Epithelial cell of esophagus (primary cell): ENCODE measurements around the gene MAP1S.
A peak's percentile ranks its signal among the peaks of the same experiment; 100 is the strongest.

ENCODE experiments used
- DNase-seq: peaks from one replicate; pipeline ENCODE4 v3.0.0; 2010; ENCODE audit warnings: low read depth
- H3K4me3 ChIP-seq: 2 replicates; pipeline ENCODE4 v1.5.1; 2011; ENCODE audit warnings: mild to moderate bottlenecking, low read length, control low read depth
- TF ChIP-seq, protein P1 (sequence below): IDR thresholded peaks from 2 replicates; pipeline ENCODE4 v1.5.1; 2011; ENCODE audit warnings: low read depth, mild to moderate bottlenecking, low read length, control low read depth, inconsistent platforms; ENCODE audit not compliant: insufficient read depth; ENCODE audit errors: missing control alignments

MAP1S gene

DNA sequence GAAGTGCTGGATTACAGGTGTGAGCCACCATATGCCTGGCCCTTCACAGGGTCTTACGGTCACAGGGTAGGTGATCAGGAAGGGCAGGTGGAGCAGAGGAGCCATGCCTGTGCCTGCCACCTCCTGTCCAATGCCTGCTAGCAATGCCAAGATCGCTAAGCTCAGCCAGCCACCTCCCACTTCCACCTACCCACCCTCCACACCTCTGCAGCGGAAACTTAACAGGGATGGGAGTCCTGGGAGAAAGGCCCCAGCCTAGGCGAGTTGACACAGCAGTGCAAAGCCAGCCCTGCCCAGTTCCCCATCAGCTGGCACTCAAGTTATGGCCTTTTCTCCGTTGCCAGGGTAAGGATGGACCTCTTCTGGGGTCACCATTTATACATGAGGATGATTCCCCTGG, 16.1 kb downstream of the MAP1S start:
- H3K4me3 ChIP-seq = no peak overlapping the region
- TF ChIP-seq, protein P1, sequence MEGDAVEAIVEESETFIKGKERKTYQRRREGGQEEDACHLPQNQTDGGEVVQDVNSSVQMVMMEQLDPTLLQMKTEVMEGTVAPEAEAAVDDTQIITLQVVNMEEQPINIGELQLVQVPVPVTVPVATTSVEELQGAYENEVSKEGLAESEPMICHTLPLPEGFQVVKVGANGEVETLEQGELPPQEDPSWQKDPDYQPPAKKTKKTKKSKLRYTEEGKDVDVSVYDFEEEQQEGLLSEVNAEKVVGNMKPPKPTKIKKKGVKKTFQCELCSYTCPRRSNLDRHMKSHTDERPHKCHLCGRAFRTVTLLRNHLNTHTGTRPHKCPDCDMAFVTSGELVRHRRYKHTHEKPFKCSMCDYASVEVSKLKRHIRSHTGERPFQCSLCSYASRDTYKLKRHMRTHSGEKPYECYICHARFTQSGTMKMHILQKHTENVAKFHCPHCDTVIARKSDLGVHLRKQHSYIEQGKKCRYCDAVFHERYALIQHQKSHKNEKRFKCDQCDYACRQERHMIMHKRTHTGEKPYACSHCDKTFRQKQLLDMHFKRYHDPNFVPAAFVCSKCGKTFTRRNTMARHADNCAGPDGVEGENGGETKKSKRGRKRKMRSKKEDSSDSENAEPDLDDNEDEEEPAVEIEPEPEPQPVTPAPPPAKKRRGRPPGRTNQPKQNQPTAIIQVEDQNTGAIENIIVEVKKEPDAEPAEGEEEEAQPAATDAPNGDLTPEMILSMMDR = no peak
- no peak for DNase-seq

DNA sequence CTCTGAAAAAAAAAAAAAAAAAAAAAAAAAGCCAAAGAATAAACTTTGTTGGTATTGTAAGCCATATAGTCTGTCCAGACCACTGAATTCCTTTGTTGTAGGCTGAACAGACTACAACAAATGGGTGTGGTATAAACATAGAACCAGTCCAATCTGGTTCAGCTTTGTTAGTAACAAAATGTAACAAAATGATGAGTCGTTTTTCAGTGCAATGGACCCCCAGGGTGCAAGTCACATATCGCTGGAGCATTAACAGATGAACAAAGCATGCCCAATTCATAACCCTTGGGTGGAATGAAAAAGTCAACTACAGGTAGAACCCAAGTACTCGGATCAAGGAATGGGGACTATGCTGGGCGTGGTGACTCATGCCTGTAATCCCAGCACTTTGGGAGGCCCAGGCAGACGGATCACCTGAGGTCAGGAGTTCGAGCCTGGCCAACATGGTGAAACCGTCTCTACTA, 18.4 kb downstream of the MAP1S start:
- H3K4me3 ChIP-seq = no peak overlapping the region
- DNase-seq = no peak
- TF ChIP-seq, protein P1 = no peak

DNA sequence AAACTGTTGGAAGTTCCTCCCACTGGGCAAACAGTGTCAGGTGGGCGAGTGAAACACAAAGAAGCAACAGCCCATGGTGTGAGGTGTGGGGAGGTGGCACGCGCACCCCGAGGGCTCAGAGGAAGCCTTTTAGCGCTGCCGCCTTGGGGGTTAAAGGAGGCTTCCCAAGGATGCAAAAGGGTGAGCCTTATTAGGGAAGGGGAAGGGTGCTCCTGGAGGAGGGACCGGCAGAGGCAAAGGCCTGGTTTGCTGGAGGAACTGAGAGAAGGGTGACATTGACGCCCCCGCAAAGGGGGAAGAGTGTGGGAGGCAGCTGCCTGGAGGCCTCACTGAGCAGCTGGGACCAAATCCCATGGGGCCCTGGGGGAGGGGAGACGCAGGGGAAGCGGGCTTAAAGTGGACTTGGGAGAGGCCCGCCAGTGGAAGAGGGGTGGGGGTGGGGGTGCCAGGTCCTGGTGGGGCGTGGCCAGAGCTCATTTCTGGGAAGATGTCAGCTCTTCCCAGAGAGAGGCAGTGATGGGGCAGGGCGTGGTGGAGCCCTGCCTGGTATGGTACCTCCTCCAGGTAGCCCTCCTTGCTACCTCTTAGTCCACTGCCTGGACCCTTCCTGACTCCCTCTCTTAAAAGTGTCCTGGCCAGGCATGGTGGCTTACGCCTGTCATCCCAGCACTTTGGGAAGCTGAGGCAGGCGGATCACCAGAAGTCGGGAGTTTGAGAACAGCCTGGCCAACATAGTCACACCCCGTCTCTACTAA, 20.0 kb downstream of the MAP1S start:
- TF ChIP-seq, protein P1 = no peak
- H3K4me3 ChIP-seq = no peak overlapping the region
- DNase-seq = no peak

DNA sequence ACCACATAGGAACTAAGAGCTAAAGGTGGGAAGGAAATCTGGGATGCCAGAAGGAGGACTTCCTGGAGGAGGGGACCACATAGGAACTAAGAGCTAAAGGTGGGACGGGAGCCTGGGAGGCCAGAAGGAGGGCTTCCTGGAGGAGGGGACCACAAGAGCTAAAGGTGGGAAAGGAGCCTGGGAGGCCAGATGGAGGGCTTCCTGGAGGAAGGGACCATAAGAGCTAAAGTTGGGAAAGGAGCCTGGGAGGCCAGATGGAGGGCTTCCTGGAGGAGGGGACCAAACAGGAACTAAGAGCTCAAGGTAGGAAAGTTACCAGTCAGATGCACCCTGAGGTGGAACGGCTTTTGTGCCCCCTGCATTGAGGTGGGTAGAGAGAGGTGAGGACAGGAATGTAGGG, 22.2 kb downstream of the MAP1S start:
- H3K4me3 ChIP-seq = no peak overlapping the region
- DNase-seq = no peak
- TF ChIP-seq, protein P1 = no peak

DNA sequence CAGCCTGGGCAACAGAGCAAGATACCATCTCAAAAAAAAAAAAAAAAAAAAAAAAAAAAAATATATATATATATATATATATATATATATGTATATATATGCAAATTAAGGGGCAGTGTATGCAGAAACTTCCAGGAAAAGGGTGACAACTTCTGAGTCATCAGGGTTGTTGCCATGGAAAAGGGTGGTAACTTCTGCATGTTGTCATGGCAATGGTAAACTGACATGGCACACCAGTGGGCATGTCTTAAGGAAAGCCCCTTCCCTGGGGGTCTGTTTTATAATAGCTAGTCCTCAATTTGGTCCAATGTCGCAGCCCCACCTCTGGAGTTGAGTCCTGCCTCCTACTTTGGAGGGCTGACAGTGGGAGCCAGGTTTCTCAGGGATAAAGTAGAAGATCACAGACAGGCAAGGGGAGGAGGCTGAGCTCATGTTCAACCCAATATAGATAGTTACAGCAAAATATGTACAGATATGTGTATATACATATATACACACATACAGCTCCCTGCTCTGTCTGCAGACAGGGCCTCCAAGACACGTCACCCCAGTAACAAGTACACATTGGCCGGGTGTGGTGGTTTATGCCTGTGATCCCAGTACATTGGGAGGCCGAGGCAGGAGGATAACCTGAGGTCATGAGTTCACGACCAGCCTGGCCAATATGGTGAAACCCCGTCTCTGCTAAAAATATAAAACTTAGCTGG, 24.7 kb downstream of the MAP1S start:
- TF ChIP-seq, protein P1 = no peak
- DNase-seq = peak; percentile 26
- no peak overlapping the region for H3K4me3 ChIP-seq

DNA sequence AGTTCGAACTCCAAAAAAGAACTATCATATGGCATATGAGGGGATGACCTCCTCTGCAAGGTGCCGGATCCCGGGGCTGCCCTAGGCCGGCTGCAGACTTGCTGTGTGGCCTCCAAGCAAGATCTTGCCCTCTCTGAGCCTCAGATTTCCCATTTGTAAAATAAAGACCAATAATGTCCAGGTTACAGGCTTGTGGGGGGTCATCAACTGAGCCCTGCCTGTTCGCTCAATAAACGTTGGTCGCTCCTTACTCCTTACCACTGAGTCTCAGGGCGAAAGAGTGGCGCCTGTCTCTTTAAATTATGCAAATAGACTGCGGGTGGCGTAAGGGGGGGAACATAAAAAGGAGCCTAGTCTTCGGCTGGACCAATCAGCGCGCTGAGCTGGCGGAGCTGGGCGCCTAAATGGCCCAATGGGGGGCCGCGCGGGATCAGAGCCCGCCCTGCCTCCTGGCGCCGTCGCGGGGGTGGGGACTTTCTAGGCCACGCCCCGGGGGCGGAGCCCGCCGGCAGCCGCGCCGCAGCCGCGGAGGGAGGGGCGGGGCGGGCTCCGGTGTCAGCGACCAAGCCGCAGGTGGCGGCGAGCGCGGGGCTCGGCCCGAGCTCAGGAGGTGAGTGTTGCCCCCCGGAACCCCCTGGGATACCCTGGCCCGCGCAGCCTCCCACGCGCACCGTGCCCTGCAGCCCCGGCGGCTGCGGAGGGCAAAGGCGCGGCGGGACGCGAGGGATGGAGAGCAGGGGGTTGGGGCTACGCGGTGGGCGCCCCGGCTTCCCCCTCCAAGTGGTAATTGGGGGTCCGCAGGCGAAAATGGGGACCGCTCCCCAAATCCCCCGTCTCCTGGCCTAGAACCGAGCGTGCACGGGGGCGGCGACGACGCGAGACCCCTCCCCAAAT, 28.2 kb downstream of the MAP1S start:
- DNase-seq = peak; percentile 94
- TF ChIP-seq, protein P1 = no peak
- peak overlapping the region; percentile 37 for H3K4me3 ChIP-seq
